HG02571 (cell line): ENCODE results near the gene SSH3.
A peak's percentile ranks its signal among the peaks of the same experiment; 100 is the strongest.
"Not testable (repeated sequence)": the region's sequence is repeated elsewhere in the genome, so short reads cannot be mapped to it uniquely, and the experiment has no call there.

Experiments
- ATAC-seq: cut with Tn5 transposase; IDR thresholded peaks from one replicate; pipeline ENCODE4 v1.9.1; 2021; ENCODE audit warnings: mild to moderate bottlenecking, moderate library complexity; ENCODE audit not compliant: unreplicated experiment

The SSH3 gene

GRCh38 chr11:67310246-67311050 is 7.1 kb downstream of the SSH3 start:
- ATAC-seq, result no peak

- no peak for ATAC-seq
Measured at GRCh38 chr11:67311051-67311555, 7.8 kb downstream of the SSH3 start.

- ATAC-seq, result no peak
Measured at GRCh38 chr11:67311556-67312082, 8.3 kb downstream of the SSH3 start.

- ATAC-seq, result no peak
Measured at GRCh38 chr11:67312187-67313021, 9.1 kb downstream of the SSH3 start.

- ATAC-seq, result no peak
Measured at GRCh38 chr11:67313125-67313890, 10.0 kb downstream of the SSH3 start.

GRCh38 chr11:67314218-67314617 is 10.9 kb downstream of the SSH3 start:
- no peak for ATAC-seq

GRCh38 chr11:67315325-67315909 is 12.1 kb downstream of the SSH3 start:
- no peak for ATAC-seq

GRCh38 chr11:67316882-67317204 is 13.5 kb downstream of the SSH3 start:
- ATAC-seq, result no peak

- ATAC-seq, result peak; percentile 79
Measured at GRCh38 chr11:67317205-67317887, 14.0 kb downstream of the SSH3 start.

- ATAC-seq, result peak; percentile 3
Measured at GRCh38 chr11:67317888-67318555, 14.7 kb downstream of the SSH3 start.

GRCh38 chr11:67318876-67319275 is 15.5 kb downstream of the SSH3 start:
- not testable (repeated sequence) for ATAC-seq

- no peak for ATAC-seq
Measured at GRCh38 chr11:67320011-67320410, 16.7 kb downstream of the SSH3 start.

- ATAC-seq, result no peak
Measured at GRCh38 chr11:67320691-67321090, 17.4 kb downstream of the SSH3 start.

GRCh38 chr11:67321313-67321871 is 18.1 kb downstream of the SSH3 start:
- no peak for ATAC-seq

- ATAC-seq, result no peak
Measured at GRCh38 chr11:67322049-67322448, 18.7 kb downstream of the SSH3 start.

GRCh38 chr11:67323526-67323925 is 20.2 kb downstream of the SSH3 start:
- no peak for ATAC-seq

GRCh38 chr11:67332081-67332691 is 28.9 kb downstream of the SSH3 start:
- ATAC-seq, result no peak

- ATAC-seq, result no peak
Measured at GRCh38 chr11:67337257-67337656, 33.9 kb downstream of the SSH3 start.

- no peak for ATAC-seq
Measured at GRCh38 chr11:67344264-67344663, 40.9 kb downstream of the SSH3 start.
